GM12873 (cell line): ENCODE measurements around the gene OR2H2.

ENCODE experiments used
- TF ChIP-seq, protein P1 (sequence below): IDR thresholded peaks from 2 replicates; pipeline ENCODE4 v1.5.1; 2012; ENCODE audit warnings: low read depth, mild to moderate bottlenecking, moderate library complexity, low read length, control low read depth; ENCODE audit not compliant: insufficient read depth; ENCODE audit errors: missing control alignments

The OR2H2 gene

DNA sequence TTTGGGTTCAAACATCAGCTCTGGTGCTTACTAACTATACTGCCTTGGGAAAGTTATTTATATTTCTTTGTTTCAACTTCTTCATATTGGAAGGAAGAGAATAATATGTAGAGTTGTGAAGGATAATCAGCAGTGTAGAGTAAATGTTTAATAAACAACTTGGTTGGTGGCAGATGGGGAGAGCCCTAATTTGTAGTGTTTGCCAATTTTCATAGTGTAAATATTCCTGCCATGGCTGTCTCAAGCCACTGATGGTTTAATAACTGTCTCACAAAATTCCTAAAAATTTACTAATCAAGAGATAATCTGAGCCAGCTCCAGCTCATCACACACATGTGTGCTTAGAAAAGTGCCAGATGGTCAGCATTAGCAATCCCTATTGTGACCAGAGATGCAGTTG lies at the start of gene OR2H2:
Gene OR2H2, plus strand, starts transcription at position 301 of the 400 bp plus-strand sequence. CDS start 2,824 bp downstream, outside the sequence.
- TF ChIP-seq, protein P1, sequence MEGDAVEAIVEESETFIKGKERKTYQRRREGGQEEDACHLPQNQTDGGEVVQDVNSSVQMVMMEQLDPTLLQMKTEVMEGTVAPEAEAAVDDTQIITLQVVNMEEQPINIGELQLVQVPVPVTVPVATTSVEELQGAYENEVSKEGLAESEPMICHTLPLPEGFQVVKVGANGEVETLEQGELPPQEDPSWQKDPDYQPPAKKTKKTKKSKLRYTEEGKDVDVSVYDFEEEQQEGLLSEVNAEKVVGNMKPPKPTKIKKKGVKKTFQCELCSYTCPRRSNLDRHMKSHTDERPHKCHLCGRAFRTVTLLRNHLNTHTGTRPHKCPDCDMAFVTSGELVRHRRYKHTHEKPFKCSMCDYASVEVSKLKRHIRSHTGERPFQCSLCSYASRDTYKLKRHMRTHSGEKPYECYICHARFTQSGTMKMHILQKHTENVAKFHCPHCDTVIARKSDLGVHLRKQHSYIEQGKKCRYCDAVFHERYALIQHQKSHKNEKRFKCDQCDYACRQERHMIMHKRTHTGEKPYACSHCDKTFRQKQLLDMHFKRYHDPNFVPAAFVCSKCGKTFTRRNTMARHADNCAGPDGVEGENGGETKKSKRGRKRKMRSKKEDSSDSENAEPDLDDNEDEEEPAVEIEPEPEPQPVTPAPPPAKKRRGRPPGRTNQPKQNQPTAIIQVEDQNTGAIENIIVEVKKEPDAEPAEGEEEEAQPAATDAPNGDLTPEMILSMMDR, result no peak

DNA sequence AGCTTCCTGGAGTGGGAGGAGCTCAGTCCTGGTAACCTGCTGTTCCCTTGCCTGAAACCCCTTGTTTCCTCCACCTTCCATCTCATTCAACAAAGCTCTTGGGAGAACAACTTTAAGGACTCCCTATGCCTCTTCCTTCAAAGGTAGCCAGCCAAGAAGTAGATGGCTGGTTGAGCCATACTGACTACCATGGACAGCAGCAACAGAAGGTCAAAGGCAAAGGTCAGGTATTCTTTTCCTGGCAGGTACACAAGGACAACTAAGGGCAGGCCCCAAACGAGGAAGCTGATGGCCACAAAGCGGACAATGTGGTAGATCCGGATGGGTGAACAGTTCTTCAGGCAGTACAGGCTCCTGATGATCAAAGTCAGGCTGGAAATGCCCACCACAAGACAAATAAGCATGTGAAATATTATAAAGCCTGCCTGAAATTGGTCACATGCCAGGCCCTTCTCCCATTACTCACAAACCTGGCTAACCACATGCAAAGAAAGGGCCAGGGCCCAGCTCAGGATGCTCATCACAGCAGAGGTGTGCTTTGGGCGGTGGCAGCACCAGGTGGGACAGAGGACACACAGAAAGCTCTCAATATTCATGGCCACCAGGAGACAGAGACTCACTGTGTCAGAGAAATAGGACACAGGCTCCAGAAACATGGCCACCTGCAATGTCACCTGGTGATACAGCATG lies 47.1 kb upstream of the OR2H2 start:
- TF ChIP-seq, protein P1, result no peak

DNA sequence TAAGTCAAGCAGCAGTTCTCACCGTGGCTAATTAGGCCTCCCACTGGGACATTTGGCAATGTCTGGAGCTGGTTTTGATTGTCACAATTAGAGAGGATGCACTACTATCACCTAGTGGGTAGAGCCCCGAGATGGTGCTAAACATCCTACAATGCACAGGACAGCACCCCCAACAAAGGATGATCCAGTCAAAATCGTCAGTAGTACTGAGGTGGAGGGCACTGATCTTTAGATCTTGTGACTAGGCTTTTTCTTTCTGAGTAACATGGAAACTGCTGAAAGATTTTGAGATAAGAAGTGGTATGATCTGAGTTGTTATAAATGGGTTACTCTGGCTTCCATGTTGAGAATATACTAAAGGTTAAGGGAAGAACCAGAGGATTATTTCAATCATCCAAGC lies 37.3 kb upstream of the OR2H2 start:
- TF ChIP-seq, protein P1, result no peak

DNA sequence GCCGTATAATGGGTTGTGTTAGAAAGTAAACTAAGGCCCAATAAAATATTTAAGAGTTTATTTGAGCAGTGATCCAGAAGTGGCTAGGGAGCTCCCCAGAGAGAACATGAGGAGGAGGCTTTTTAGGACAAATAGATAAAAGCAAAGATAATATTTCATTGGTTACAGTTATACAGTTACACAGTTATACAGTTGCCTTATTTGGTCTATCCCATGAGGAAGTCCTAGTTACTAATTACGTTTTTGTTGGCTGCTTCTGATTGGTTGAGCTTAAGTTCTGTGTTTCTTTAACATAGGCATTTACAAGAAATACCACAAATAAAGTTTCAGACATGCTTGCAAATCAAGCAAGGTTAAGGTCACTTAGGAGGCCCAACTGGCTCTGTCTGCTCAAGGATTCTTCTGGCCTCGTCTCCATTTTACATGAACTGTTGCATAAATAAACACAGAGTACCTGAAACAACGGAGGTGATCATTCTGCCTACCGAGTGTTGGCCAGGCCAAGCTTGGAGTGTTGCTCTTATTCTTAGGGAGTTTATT lies 32.3 kb upstream of the OR2H2 start:
- TF ChIP-seq, protein P1, result no peak

DNA sequence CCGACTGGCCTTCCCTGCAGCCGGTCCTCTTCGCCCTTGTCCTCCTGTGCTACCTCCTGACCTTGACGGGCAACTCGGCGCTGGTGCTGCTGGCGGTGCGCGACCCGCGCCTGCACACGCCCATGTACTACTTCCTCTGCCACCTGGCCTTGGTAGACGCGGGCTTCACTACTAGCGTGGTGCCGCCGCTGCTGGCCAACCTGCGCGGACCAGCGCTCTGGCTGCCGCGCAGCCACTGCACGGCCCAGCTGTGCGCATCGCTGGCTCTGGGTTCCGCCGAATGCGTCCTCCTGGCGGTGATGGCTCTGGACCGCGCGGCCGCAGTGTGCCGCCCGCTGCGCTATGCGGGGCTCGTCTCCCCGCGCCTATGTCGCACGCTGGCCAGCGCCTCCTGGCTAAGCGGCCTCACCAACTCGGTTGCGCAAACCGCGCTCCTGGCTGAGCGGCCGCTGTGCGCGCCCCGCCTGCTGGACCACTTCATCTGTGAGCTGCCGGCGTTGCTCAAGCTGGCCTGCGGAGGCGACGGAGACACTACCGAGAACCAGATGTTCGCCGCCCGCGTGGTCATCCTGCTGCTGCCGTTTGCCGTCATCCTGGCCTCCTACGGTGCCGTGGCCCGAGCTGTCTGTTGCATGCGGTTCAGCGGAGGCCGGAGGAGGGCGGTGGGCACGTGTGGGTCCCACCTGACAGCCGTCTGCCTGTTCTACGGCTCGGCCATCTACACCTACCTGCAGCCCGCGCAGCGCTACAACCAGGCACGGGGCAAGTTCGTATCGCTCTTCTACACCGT lies 31.5 kb upstream of the OR2H2 start:
- TF ChIP-seq, protein P1, result no peak

DNA sequence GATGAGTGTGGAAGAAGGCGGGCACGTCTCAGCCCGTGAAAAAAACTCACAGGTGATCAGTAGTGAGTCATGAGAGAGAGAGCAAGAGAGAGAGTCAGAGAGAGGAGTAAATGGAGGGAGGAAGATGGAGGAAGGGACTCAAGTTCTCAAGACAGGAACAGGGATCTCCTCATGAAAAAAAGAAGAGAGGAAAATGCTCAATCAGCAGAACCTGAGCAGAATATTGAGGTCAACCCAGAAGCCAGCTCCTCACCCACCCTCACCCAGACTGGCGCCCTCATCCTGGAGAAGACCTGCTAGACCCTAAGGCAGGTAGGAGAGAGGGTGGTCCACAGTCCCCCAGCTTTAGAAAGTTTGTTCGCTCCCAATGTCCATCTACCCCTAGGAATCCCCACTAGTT lies 30.2 kb upstream of the OR2H2 start:
- TF ChIP-seq, protein P1, result no peak

DNA sequence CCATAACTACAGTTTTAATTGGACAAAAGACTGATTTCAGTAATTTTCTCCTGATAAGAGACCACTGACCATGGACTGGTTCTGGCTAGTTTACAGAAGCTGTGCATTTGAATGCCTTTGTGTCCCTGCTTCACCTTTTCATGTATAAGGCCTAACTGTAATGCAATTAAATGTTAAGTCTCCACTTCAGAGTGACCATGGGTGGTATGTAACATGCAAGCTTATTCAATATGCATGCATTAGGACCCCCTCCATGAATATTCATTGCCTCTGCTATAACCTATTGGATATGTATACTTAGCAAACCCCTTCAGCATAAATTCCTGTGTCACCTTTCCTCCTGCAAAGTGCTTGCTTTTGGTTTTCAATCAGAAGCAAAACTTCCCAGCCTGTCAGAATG lies 27.6 kb upstream of the OR2H2 start:
- TF ChIP-seq, protein P1, result no peak
